SH-SY5Y (cell line): ENCODE measurements around the gene TMEM151B.

ENCODE experiments used
- GATA2 ChIP-seq: IDR thresholded peaks from 2 replicates; pipeline ENCODE4 v1.6.1; 2011; ENCODE audit warnings: mild to moderate bottlenecking, low read depth, low read length
- GATA3 ChIP-seq: IDR thresholded peaks from 2 replicates; pipeline ENCODE4 v1.6.1; 2011; ENCODE audit warnings: low read depth, mild to moderate bottlenecking, low read length, moderate library complexity

GRCh38 chr6:44253307-44254101 lies 16.7 kb upstream of the TMEM151B start:
- TF ChIP-seq GATA3: no peak
- TF ChIP-seq GATA2: no peak
